ENCODE data around the gene ZRANB3.

Gene ZRANB3

DNA sequence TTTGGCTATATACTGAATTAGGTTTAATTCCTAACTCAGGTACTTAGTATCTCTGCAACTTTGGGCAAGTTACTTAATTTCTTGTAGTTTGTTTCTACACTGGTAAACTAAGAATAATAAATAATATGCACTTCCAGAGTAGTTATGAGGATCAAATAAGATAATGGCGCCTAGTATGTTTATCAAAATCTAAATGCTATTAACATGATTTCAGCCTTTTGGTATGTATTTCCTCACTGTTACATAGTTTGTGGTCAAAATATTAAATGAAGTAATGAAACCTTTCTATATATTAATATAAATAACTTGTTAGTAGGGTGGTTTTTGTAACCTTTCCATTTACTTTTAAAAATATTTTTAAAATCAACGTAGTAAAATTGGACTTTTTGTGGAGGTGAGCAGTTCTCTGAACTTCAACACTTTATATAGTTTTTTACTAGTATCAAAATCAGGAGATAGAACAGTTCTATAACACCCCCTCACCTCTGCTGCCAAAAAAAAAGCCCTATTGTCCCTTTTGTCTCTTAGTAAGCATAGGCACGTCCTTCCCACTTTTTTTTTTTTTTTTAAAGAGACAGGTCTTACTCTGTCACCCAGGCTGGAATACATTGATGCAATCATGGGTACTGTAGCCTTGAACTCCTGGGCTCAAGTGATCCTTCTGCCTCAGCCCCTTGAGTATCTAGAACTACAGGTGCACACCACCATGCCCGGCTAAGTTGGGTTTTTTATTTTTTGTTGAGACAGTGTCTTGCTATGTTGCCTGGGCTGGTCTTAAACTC lies 434.2 kb downstream of the ZRANB3 start:
- ChIA-PET POLR2A (no interaction called here), CTCF (no interaction called here)
- H3K9me3 ChIP-seq (ENCODE audit: control insufficient read depth, insufficient read depth, low read depth, low read length), result no peaks in the 10 kb centered on the region

DNA sequence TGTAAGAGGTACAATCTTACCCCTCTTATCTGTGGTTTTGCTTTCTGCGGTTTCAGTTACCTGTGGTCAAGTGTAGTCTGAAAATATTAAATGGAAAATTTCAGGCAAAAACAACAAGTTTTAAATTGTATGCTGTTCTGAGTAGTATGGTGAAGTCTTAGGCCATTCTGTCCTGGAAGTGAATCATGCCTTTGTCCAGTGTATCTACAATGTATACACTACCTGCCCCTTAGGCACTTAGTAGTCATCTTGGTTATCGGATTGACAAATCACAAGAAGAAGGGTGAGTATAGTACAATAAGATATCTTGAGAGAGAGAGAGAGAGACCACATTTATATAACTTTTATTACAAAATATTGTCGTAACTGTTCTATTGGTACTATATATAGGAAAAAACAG lies 435.4 kb downstream of the ZRANB3 start:
- H3K4me3 ChIP-seq (ENCODE audit: low read depth, low read length), result no peak overlapping the region
- ChIA-PET POLR2A (no interaction called here), CTCF (no interaction called here)
- H3K36me3 ChIP-seq (ENCODE audit: control insufficient read depth in 2 of 2, insufficient read depth in 1 of 2, low read length in 2 of 2), result peaks cover 5 to 23% of the 10 kb centered on the region in 2 experiments
- H3K4me1 ChIP-seq (ENCODE audit: control insufficient read depth, insufficient read depth, low read length), result peaks cover 13% of the 10 kb centered on the region
- TF ChIP-seq ZNF239 (tag by site-specific recombination; IDR thresholded peaks at IDR 0.05), result no peak
- TF ChIP-seq, protein P1, sequence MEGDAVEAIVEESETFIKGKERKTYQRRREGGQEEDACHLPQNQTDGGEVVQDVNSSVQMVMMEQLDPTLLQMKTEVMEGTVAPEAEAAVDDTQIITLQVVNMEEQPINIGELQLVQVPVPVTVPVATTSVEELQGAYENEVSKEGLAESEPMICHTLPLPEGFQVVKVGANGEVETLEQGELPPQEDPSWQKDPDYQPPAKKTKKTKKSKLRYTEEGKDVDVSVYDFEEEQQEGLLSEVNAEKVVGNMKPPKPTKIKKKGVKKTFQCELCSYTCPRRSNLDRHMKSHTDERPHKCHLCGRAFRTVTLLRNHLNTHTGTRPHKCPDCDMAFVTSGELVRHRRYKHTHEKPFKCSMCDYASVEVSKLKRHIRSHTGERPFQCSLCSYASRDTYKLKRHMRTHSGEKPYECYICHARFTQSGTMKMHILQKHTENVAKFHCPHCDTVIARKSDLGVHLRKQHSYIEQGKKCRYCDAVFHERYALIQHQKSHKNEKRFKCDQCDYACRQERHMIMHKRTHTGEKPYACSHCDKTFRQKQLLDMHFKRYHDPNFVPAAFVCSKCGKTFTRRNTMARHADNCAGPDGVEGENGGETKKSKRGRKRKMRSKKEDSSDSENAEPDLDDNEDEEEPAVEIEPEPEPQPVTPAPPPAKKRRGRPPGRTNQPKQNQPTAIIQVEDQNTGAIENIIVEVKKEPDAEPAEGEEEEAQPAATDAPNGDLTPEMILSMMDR (tag by site-specific recombination; IDR thresholded peaks at IDR 0.05), result no peak
- TF ChIP-seq ZBTB48 (tag by site-specific recombination; IDR thresholded peaks at IDR 0.05), result no peak
- no peak for TF ChIP-seq ZNF324 (tag by site-specific recombination; IDR thresholded peaks at IDR 0.05)
- TF ChIP-seq ZNF366 (tag by site-specific recombination; conservative IDR thresholded peaks at IDR 0.05), result no peak
- TF ChIP-seq ZNF473 (tag by site-specific recombination; IDR thresholded peaks at IDR 0.05), result no peak
- no peak for TF ChIP-seq GLIS1 (tag by site-specific recombination; IDR thresholded peaks at IDR 0.05)
- TF ChIP-seq, protein P2, sequence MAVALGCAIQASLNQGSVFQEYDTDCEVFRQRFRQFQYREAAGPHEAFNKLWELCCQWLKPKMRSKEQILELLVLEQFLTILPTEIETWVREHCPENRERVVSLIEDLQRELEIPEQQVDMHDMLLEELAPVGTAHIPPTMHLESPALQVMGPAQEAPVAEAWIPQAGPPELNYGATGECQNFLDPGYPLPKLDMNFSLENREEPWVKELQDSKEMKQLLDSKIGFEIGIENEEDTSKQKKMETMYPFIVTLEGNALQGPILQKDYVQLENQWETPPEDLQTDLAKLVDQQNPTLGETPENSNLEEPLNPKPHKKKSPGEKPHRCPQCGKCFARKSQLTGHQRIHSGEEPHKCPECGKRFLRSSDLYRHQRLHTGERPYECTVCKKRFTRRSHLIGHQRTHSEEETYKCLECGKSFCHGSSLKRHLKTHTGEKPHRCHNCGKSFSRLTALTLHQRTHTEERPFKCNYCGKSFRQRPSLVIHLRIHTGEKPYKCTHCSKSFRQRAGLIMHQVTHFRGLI (tag by site-specific recombination; IDR thresholded peaks at IDR 0.05), result no peak
- TF ChIP-seq ZBTB7A (tag by site-specific recombination; IDR thresholded peaks at IDR 0.05; ENCODE audit: low read depth), result no peak
- TF ChIP-seq, protein P3, sequence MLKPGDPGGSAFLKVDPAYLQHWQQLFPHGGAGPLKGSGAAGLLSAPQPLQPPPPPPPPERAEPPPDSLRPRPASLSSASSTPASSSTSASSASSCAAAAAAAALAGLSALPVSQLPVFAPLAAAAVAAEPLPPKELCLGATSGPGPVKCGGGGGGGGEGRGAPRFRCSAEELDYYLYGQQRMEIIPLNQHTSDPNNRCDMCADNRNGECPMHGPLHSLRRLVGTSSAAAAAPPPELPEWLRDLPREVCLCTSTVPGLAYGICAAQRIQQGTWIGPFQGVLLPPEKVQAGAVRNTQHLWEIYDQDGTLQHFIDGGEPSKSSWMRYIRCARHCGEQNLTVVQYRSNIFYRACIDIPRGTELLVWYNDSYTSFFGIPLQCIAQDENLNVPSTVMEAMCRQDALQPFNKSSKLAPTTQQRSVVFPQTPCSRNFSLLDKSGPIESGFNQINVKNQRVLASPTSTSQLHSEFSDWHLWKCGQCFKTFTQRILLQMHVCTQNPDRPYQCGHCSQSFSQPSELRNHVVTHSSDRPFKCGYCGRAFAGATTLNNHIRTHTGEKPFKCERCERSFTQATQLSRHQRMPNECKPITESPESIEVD (tag by site-specific recombination; IDR thresholded peaks at IDR 0.05), result no peak
- TF ChIP-seq TRIM28 (IDR thresholded peaks at IDR 0.05; ENCODE audit: borderline replicate concordance, low read length), result no peak
- TF ChIP-seq, protein P4, sequence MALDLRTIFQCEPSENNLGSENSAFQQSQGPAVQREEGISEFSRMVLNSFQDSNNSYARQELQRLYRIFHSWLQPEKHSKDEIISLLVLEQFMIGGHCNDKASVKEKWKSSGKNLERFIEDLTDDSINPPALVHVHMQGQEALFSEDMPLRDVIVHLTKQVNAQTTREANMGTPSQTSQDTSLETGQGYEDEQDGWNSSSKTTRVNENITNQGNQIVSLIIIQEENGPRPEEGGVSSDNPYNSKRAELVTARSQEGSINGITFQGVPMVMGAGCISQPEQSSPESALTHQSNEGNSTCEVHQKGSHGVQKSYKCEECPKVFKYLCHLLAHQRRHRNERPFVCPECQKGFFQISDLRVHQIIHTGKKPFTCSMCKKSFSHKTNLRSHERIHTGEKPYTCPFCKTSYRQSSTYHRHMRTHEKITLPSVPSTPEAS (tag by site-specific recombination; IDR thresholded peaks at IDR 0.05), result no peak
- TF ChIP-seq, protein P5, sequence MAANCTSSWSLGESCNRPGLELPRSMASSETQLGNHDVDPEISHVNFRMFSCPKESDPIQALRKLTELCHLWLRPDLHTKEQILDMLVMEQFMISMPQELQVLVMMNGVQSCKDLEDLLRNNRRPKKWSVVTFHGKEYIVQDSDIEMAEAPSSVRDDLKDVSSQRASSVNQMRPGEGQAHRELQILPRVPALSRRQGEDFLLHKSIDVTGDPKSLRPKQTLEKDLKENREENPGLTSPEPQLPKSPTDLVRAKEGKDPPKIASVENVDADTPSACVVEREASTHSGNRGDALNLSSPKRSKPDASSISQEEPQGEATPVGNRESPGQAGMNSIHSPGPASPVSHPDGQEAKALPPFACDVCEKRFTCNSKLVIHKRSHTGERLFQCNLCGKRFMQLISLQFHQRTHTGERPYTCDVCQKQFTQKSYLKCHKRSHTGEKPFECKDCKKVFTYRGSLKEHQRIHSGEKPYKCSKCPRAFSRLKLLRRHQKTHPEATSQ (tag by site-specific recombination; IDR thresholded peaks at IDR 0.05), result no peak
- H3K9me3 ChIP-seq (ENCODE audit: control insufficient read depth, insufficient read depth, low read depth, low read length), result no peaks in the 10 kb centered on the region
- H3K27ac ChIP-seq (ENCODE audit: extremely low read depth, low read depth, low read length), result no peak overlapping the region

More for the DNA sequence above, 434.2 kb downstream of the ZRANB3 start:
- no peak overlapping the region for H3K27ac ChIP-seq (ENCODE audit: extremely low read depth, low read depth, low read length)
- peaks cover 10% of the 10 kb centered on the region for H3K4me1 ChIP-seq (ENCODE audit: control insufficient read depth, insufficient read depth, low read length)
- peaks cover 5 to 23% of the 10 kb centered on the region in 2 experiments for H3K36me3 ChIP-seq (ENCODE audit: control insufficient read depth in 2 of 2, insufficient read depth in 1 of 2, low read length in 2 of 2)
- TF ChIP-seq, protein P6, sequence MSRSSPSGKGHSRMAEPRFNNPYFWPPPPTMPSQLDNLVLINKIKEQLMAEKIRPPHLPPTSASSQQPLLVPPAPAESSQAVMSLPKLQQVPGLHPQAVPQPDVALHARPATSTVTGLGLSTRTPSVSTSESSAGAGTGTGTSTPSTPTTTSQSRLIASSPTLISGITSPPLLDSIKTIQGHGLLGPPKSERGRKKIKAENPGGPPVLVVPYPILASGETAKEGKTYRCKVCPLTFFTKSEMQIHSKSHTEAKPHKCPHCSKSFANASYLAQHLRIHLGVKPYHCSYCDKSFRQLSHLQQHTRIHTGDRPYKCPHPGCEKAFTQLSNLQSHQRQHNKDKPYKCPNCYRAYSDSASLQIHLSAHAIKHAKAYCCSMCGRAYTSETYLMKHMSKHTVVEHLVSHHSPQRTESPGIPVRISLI (tag by site-specific recombination; IDR thresholded peaks at IDR 0.05), result no peak
- TF ChIP-seq ZNF394 (tag by site-specific recombination; IDR thresholded peaks at IDR 0.05; ENCODE audit: borderline replicate concordance) (no peak), ZNF654 (tag by site-specific recombination; IDR thresholded peaks at IDR 0.05; ENCODE audit: low read depth) (no peak), KLF10 (tag by site-specific recombination; IDR thresholded peaks at IDR 0.05) (no peak), ZNF292 (tag by site-specific recombination; IDR thresholded peaks at IDR 0.05; ENCODE audit: borderline replicate concordance, low read depth) (no peak), ZNF19 (tag by site-specific recombination; IDR thresholded peaks at IDR 0.05; ENCODE audit: low read depth) (no peak), HOXC10 (CRISPR knock-in tag; IDR thresholded peaks at IDR 0.05) (no peak), KLF16 (tag by site-specific recombination; IDR thresholded peaks at IDR 0.05) (no peak)
- TF ChIP-seq, protein P7, sequence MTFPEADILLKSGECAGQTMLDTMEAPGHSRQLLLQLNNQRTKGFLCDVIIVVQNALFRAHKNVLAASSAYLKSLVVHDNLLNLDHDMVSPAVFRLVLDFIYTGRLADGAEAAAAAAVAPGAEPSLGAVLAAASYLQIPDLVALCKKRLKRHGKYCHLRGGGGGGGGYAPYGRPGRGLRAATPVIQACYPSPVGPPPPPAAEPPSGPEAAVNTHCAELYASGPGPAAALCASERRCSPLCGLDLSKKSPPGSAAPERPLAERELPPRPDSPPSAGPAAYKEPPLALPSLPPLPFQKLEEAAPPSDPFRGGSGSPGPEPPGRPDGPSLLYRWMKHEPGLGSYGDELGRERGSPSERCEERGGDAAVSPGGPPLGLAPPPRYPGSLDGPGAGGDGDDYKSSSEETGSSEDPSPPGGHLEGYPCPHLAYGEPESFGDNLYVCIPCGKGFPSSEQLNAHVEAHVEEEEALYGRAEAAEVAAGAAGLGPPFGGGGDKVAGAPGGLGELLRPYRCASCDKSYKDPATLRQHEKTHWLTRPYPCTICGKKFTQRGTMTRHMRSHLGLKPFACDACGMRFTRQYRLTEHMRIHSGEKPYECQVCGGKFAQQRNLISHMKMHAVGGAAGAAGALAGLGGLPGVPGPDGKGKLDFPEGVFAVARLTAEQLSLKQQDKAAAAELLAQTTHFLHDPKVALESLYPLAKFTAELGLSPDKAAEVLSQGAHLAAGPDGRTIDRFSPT (tag by site-specific recombination; IDR thresholded peaks at IDR 0.05), result no peak
- TF ChIP-seq, protein P8, sequence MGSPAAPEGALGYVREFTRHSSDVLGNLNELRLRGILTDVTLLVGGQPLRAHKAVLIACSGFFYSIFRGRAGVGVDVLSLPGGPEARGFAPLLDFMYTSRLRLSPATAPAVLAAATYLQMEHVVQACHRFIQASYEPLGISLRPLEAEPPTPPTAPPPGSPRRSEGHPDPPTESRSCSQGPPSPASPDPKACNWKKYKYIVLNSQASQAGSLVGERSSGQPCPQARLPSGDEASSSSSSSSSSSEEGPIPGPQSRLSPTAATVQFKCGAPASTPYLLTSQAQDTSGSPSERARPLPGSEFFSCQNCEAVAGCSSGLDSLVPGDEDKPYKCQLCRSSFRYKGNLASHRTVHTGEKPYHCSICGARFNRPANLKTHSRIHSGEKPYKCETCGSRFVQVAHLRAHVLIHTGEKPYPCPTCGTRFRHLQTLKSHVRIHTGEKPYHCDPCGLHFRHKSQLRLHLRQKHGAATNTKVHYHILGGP (tag by site-specific recombination; IDR thresholded peaks at IDR 0.05), result no peak
- no peak overlapping the region for H3K4me3 ChIP-seq (ENCODE audit: low read depth, low read length)
